Bone marrow (tissue), 2 donors: ENCODE data around the gene STAT5A.
"Not testable (repeated sequence)": the region's sequence is repeated elsewhere in the genome, so short reads cannot be mapped to it uniquely, and the experiment has no call there.

Source experiments
- DNase-seq, 2 donors: peaks; one replicate each; lab custom pipeline; 2025; lab: John Stamatoyannopoulos, UW

The STAT5A gene

DNA sequence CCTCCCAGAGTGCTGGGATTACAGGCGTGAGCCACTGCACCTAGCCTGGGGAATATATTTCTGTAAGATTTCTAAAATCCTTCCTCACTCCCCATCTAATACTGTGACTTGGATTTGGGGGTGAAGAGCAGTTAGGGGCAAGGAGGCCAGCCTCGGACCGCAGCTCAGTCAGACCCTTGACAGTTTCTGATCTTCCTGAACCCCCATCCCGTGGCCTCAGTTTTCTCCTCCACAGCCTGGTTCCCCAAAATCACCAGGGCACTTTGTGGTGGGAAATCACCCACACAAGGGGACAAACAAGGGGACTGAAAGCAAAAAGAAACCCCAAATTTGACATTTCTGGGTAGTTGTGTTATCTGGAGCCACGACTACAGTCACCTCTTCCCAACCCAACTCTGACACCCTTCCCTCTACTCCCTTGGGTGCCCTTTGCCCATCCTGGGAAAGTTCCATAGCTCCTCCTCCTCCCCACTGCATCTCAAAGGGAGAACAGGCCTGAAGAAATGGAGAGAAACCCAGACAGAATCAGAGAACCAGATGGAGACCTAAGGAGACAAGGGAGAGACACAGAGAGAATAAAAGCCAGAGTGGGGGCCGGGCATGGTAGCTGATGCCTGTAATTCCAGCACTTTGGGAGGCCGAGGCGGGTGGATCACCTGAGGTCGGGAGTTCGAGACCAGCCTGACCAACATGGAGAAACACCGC lies 2.8 kb upstream of the STAT5A start:
- no peak for DNase-seq

DNA sequence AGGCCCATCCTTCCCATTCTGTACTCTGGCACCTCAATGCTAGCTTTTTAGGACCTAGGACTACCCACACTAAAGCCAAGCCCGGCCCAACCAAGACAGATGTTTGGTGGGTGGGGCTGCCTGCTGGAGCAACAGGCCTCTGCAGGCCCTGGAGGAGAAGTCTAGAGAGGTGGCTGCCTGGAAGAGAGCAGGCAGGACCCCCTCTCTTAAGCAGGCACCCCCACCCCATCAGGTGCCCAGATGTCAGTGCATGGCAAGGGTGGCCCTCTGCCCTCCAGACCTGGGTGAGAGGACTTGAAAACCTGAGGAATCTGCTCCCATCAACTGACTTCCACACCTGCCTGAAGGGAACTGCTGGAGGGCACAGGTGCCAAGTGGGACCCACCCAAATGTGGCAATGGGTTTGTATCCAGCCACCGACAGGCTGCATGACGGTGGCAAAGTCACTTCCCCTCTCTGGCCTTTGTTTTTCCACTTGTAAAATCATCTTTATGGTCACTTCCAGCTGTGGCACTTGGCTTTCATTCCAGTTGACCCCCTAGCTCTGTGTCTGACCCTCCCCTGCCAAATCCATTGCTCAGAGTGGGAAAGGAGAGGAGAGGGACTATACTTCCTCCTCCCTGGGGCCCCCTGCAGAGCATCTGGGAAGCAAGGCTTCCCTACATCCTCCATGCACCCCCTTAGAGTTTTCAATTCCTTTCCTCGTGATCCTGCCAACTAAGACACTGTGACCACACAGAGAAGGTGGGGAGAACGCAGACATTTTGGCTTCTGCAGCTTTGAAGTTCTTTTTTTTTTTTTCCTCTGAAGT lies 1.7 kb upstream of the STAT5A start:
- DNase-seq, result no peak

DNA sequence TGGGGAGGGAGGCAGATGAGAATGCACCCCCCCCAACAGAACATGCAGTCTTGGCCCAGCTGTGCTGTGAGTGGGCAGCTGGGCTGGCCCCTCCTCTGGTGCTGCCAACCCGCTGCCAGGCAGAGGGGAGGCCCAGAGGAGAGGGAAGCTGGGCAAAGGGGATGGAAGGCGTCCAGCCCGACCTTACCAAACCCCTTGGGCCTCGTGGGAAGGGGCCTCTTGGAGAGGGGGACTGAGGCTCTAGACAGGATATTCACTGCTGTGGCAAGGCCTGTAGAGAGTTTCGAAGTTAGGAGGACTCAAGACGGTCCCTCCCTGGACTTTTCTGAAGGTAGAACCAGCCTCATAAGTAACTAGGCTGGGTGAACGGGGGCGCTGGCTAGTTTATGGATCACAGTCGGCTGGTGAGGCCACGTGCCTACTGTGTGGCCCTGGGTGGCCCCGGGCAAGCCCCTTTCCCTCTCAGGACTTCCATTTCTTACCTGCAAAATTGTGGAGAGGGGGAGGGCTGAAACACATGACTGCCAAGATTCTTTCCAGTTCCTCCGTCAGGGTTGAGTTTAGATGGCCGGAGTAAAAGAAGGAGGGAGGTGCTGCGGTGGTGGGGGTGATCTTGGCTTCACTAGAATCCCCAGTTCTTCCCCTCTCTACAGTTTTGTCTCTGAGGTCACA lies 857 bp upstream of the STAT5A start:
- DNase-seq, result peak; percentile 14 to 25

DNA sequence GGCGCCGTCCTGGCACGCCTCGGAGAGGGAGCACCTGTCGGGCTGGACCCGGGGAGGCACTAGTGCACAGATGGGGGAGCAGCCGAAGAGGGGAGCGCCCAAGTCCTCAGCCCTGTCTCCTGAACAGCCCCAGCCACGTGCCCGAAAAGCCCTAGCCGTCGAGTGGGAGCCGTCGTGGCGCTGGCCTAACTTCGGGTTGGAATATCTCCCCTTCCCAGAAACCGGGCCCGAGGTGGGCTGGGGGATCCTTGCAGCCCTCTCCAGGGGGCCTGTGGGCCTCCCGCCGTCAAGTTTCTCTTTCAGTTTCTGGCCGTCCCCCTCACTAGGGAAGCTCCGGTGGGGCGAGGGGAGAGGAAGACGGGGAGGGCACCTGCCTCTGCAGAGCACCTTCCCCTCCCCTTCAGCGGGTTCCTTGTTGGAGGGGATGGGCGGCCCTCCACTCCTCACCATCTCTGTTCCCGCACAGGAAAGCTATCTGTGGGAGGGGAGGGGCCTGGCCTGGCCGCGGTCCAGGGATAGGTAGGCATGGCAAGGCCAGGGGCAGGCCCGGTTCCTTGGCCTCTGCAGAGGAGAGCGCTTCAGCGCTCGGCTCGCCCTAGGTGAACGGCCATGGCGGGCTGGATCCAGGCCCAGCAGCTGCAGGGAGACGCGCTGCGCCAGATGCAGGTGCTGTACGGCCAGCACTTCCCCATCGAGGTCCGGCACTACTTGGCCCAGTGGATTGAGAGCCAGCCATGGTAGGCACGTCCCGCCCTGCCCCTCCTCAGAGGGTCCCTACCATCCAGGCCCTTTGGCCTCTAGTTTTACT lies 709 bp downstream of the STAT5A start:
- DNase-seq, result peak in 1 of 2 donors; percentile 13

DNA sequence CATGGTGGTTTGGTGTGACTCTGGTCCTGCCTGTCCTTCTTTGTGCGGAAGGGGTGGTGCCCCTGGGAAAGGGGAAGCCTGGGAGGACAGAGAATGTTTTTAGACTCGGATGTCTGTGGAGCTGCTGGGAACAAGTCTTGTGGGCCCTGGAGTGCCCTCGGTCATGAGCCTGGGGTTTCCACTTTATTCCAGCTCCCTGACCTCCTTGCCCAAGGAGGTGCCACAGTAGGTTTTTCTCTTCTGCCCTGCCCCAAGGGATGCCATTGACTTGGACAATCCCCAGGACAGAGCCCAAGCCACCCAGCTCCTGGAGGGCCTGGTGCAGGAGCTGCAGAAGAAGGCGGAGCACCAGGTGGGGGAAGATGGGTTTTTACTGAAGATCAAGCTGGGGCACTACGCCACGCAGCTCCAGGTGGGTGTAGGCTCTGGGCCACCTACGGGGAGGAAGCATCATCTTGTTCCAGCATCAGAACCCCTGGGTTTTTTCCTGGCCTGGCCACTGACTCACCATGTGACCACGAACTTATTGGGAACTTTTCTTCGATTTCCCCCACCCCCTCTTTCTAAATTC lies 1.4 kb downstream of the STAT5A start:
- peak in 1 of 2 donors; percentile 11 for DNase-seq

DNA sequence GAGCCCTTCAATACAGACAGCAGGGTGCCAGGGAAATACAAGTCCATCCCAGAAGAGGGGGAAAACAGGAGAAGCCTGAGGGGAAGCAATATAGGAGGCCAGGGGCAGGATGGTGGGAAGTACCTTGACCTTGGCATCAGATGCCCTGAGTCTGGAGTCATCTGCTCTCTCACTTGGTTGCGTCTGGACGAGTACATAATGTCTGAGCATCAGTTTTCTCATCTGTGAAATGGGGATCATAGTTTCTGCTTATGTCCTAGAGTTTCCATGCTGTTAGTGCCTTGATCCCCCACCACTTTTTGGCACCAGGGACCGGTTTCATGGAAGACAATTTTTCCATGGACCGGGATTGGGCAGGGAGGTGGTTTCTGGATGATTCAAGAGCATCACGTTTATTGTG lies 2.3 kb downstream of the STAT5A start:
- no peak for DNase-seq

DNA sequence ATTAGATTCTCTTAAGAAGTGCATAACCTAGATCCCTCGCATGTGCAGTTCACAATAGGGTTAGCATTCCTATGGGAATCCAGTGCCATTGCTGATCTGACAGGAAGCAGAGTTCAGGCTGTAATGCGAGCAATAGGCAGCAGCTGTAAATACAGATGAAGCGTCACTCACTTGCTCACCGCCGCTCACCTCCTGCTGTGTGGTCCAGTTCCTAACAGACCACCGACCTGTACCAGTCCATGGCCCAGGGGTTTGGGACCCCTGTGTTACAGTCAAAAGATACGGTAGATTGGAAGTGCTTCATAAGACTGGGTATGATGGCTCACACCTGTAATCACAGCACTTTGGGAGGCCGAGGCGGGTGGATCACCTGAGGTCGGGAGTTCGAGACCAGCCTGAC lies 2.8 kb downstream of the STAT5A start:
- no peak for DNase-seq

DNA sequence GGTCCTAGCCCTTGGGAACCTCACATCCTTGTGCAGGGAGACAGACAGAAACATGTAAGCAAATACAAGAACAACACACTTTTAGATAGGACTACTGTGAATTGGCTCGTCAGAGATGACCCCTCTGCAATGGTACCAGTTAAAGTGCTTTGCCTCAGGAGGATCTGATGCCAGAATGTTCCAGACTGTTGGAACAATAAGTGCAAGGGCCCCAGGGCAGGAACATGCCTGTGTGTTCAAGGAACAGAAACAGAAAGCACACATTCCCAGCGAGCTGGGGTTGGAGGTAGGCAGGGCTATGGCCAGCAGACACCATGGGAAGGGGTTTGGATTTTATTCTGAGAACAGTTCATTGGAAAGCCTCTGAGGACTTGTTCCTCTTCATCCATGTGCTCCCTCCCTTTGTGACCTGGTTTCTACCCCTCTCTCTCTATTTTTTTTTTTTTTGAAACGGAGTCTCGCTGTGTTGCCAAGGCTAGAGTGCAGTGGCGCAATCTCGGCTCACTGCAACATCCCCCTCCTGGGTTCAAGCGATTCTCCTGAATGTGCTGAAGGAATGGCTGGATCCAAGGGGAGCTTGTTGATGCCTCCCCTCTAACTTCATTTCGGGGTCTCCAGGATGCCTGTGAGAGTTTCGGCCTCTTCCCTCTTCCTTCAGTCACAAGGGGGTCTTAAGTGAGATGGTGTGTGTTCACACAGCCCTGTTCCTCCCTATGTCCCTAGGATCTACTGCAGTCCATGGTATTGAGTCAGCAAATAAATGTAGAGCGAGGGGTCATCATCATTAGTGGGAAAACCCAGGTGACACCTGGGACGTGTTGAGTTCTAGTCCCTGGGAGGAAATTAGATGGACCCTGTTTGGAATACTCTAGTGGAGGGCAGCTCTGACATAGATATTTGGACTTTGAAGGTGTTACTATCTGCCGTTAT lies 6.4 kb downstream of the STAT5A start:
- DNase-seq, result no peak

DNA sequence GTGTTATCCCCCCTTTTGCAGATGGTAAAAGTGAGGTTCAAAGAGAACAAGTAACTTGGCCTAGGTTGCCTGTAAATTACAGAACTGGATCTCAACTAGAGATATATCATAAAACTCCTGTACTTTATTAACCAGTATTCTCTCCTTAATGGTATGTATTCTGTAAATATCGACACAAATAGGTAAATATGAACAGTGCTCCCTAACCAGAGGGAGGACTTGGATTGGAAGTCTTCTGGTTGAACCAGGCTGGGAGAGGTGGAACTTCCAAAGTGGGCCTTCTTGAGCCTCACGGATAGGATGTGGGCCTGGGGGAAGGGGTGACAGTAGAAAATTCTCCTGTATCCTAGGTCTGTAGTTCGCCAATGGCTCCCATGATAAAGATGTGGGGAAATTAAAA lies 7.7 kb downstream of the STAT5A start:
- no peak for DNase-seq

DNA sequence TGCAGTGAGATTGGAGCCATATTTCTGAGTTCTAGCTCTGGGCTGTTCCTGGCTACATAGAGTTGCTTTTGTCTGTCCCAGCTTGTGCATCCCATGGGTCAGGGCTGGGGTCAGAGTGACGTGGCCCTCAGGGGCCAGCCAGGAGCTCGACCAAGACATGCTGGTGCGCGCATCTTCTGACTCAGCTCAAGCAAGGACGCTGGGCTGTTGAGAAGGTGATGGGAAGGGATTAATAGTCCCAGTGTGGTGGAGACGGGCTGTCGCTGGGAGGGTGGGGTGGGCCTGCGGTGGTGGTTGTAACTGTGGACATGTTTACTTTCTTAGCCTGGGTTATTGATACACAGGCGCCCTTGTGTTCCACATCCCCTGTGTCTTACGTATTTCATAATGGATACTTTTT lies 9.5 kb downstream of the STAT5A start:
- DNase-seq, result not testable (repeated sequence)

DNA sequence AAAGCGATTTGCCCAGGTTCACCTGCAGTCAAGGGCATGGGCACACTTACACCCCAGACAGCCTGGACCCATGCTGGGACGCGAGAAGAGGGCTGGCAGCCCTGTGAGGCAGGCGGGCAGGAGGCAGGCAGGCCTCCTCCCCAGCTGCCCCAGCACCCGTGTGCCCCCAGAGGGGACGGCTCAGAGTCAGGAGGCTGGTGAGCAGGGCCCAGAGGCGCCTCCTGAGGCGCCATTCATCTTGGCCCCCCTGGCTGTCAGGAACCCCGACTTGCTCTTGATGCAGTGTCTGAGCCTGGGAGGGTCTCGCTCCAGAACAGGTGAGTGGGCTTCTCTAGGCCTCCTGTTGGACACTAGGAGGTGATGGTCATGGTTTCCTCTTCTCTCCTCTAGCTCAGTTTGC lies 11.1 kb downstream of the STAT5A start:
- not testable (repeated sequence) for DNase-seq

DNA sequence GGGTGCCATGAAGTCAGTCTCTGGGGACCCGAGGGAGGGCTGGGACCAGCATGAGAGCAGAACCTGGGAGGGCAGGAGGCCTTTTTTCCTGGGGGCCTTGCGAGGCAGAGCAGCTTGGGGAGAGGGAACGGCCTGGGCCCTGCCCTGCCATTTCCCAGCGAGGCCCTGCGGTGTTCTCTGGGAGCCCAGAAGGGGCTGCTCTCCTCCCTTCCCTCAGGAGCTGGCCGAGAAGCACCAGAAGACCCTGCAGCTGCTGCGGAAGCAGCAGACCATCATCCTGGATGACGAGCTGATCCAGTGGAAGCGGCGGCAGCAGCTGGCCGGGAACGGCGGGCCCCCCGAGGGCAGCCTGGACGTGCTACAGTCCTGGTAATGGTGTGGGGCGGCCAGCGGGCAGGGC lies 11.6 kb downstream of the STAT5A start:
- not testable (repeated sequence) for DNase-seq

DNA sequence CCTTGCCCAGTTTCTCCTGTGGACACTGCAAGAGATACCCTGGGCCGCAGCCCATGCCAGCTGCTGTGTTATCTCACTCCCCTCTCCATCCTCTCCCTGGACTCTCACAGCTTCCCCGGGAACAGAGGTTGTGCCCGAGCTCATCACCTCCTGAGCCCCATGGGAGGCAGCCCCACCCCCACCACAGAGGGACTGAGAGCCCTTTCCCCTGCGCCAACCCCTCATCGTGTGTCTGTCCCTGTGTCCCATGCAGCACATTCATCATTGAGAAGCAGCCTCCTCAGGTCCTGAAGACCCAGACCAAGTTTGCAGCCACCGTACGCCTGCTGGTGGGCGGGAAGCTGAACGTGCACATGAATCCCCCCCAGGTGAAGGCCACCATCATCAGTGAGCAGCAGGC lies 12.7 kb downstream of the STAT5A start:
- no peak for DNase-seq

DNA sequence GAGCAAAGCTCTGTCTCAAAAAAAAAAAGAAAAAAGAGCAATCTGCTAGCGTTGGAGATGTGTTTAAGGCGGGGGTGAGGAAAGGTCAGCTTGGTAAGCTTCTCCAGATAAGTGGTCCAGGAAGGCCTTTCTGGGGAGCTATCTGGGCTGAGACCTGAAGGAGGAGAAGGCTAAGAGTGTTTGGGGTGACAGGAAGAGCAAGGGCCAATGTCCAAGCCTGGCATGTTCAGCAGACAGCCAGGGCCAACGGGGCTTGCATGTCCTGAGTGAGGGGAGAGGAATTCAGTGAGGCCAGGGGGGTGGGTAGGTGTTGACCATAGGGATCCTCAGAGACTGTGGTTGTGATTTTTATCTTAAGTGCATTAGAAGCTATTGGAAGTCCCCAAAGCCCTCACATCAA lies 15.4 kb downstream of the STAT5A start:
- no peak for DNase-seq

DNA sequence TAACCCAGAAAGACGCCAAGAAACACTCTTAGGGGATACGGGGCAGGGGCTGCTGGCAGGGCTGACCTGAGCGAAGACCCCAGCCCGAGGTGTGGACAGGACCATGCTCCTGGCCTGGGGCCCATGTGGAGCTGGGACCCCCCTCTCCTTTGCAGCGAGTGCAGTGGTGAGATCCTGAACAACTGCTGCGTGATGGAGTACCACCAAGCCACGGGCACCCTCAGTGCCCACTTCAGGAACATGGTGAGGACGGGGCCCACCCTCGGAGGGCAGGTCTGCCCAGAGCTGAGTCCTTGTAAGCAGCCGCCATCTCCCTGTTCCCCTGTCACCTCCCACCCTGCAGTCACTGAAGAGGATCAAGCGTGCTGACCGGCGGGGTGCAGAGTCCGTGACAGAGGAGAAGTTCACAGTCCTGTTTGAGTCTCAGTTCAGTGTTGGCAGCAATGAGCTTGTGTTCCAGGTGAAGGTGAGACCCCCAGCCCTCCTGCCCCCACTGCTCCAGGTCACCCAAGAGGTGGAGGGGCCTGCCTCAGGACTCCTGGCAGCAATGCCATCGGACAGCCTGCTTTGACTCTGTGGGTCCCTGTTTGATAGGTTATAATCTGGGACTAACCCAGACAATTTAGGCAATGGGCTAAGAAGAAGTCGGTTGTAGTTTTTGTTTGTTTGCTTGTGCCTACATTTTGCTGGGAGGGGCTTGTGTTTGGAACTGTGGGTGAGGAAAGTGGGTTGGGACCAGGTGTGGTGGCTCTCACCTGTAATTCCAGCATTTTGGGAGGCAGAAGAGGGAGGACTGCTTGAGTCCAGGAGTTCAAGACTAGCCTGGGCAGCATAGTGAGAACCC lies 16.1 kb downstream of the STAT5A start:
- no peak for DNase-seq

DNA sequence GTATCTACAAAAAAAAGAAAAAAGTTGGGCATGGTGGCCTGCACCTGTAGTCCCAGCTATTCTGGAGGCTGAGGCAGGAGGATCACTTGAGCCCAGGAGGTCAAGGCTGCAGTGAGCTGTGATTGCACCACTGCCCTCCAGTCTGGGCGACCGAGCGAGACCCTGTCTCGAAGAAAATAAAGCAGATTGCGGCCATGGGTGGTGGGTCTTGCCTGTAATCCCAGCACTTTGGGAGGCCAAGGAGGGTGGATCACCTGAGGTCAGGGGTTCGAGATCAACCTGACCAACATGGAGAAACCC lies 16.7 kb downstream of the STAT5A start:
- not testable (repeated sequence) for DNase-seq

DNA sequence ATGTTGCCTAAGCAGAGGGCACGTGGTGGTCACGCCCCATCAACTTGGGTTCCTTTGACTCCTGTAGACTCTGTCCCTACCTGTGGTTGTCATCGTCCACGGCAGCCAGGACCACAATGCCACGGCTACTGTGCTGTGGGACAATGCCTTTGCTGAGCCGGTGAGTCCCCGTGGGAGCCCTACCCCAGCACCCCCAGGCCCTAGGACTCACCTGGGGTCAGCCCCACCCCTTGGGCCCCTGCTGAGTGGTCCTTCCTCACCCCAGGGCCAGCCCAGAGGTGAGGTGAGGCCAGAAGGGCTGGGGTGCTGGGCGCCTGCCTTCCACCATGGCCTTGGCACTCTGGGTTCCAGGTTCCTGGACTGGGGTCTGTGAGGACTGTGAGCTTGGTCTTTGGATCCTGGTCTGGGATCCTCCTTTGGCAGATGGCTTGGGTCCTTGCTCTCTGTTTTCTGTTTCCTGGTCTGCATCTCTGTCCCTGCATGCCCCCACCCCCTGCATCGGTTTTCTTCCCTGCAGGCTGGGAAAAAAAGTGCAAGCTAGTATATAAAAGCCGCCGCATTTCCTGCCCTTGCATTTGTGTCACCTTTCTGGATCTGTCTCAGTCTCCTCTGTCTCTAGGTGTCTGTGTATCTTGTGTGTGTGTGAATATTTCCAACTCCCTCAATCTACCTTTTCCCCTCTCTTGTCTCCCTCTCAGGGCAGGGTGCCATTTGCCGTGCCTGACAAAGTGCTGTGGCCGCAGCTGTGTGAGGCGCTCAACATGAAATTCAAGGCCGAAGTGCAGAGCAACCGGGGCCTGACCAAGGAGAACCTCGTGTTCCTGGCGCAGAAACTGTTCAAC lies 17.5 kb downstream of the STAT5A start:
- DNase-seq, result no peak

DNA sequence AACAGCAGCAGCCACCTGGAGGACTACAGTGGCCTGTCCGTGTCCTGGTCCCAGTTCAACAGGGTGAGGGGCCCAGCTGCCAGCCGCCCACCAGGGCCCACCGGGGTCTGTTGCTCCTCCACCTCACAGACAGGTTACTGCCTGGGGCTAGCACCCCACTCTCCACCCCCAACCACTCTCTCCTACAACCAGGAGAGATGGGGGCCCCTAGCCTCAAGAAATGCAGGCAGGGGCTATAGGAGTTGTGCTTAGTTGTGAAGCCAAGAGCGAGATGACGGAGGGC lies 18.0 kb downstream of the STAT5A start:
- DNase-seq, result no peak

DNA sequence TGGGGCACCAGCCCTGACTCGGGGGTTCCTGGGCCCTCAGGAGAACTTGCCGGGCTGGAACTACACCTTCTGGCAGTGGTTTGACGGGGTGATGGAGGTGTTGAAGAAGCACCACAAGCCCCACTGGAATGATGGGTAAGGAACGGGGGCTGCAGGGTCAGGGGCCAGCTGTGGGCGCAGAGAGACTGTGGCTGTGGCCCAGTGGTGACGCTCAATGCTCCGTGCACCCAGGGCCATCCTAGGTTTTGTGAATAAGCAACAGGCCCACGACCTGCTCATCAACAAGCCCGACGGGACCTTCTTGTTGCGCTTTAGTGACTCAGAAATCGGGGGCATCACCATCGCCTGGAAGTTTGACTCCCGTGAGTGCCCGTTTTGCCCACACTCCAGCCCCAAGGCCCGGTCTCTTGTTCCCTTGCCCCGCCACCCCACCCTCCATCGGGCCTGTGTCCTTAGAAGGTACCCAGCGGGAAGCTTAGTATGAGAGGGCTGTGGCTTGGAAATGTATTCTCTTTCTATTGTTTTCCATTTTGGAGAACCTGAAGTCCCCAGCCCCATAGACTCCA lies 19.1 kb downstream of the STAT5A start:
- DNase-seq, result no peak
